Osteocyte (in vitro differentiated cells): ENCODE results near the gene DNPEP. TPM values are rescaled to one million over a fixed set of nuclear protein-coding genes. Genes with fewer than 3 reads are reported as not detected.

Experiments used
- DNase-seq: peaks from one replicate; pipeline ENCODE4 v3.0.0; 2021; ENCODE audit warnings: mixed read lengths; ENCODE audit not compliant: unreplicated experiment; ENCODE audit errors: extremely low spot score
- H3K27ac Mint-ChIP-seq: one replicate; pipeline ENCODE4 v1.8.0; 2021; ENCODE audit warnings: mild to moderate bottlenecking, mixed read lengths; ENCODE audit not compliant: unreplicated experiment
- H3K27me3 Mint-ChIP-seq: one replicate; pipeline ENCODE4 v1.8.0; 2021; ENCODE audit warnings: mixed read lengths; ENCODE audit not compliant: unreplicated experiment
- H3K36me3 Mint-ChIP-seq: one replicate; pipeline ENCODE4 v1.8.0; 2021; ENCODE audit warnings: mixed read lengths; ENCODE audit not compliant: unreplicated experiment
- H3K4me1 Mint-ChIP-seq: one replicate; pipeline ENCODE4 v1.8.0; 2021; ENCODE audit warnings: mixed read lengths; ENCODE audit not compliant: unreplicated experiment
- H3K4me3 Mint-ChIP-seq: one replicate; pipeline ENCODE4 v1.8.0; 2021; ENCODE audit warnings: mild to moderate bottlenecking, moderate library complexity, mixed read lengths; ENCODE audit not compliant: unreplicated experiment
- H3K9me3 Mint-ChIP-seq: one replicate; pipeline ENCODE4 v1.8.0; 2021; ENCODE audit warnings: mixed read lengths; ENCODE audit not compliant: unreplicated experiment
- total RNA-seq: library from RNA; stranded (reverse); gene quantifications from 2 replicates; pipeline ENCODE4 v1.2.1, GENCODE V29; 2021
- TF ChIP-seq, protein P1 (sequence below): fragments of 200-600 bp; sonication (generic); IDR thresholded peaks from 2 replicates; pipeline ENCODE4 v1.5.0; 2021; ENCODE audit warnings: antibody characterized with exemption, mild to moderate bottlenecking, moderate library complexity

The DNPEP gene
- total RNA-seq, 1 donor from 2014 or later = 73.2 TPM

DNA sequence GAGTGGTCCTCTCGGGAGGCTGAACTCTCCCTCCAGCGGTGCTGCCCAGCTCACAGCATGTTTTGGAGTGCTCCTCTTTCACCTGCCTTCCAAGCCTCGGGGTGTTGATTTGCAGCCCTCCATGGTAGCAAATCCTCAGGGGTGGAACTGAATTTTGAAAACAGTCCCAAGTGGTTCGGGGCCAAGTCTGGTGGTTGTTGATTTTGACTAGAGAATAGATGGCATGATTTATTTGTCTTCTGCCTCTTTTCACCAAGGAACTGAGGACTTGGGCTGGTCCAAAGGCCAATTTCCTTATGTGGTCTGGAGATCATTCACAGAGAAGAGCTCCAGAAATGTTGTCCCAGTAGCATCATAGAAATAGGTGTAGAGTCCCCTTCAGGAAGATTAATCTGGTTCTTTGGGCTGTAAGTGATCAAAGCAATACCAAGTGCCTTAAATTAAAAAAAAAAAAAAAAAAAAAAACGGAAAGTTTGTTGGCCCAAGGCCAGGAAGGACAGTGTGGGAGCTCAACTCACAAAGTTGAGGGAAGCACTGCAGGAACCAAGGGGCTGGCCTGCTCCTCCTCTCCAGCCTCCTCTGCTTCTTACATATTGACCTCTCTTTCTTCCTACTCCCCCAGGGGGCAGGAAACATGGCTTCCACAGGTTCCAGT is 28.0 kb upstream of the DNPEP start:
- Mint-ChIP-seq H3K36me3 (no peaks in the 10 kb centered on the region), H3K27ac (no peak overlapping the region), H3K4me3 (no peak overlapping the region), H3K27me3 (peaks cover 14% of the 10 kb centered on the region), H3K9me3 (peaks cover 4% of the 10 kb centered on the region), H3K4me1 (peaks cover 5% of the 10 kb centered on the region)
- DNase-seq = no peak
- TF ChIP-seq, protein P1, sequence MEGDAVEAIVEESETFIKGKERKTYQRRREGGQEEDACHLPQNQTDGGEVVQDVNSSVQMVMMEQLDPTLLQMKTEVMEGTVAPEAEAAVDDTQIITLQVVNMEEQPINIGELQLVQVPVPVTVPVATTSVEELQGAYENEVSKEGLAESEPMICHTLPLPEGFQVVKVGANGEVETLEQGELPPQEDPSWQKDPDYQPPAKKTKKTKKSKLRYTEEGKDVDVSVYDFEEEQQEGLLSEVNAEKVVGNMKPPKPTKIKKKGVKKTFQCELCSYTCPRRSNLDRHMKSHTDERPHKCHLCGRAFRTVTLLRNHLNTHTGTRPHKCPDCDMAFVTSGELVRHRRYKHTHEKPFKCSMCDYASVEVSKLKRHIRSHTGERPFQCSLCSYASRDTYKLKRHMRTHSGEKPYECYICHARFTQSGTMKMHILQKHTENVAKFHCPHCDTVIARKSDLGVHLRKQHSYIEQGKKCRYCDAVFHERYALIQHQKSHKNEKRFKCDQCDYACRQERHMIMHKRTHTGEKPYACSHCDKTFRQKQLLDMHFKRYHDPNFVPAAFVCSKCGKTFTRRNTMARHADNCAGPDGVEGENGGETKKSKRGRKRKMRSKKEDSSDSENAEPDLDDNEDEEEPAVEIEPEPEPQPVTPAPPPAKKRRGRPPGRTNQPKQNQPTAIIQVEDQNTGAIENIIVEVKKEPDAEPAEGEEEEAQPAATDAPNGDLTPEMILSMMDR = no peak

DNA sequence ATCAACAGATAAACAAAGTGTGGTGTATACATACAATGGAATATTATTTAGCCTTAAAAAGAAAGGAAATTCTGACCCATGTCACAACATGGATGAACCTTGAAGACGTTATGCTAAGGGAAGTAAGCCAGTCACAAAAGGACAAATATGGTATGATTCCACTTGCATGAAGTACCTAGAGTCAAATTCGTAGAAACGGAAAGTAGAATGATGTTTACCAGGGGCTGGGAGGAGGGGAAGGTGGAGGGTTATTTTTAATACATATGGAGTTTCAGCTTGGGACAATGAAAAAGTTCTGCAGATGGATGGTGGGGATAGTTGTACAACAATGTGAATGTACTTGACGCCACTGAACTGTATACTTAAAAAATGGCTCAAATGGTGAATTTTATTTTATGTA is 27.1 kb upstream of the DNPEP start:
- H3K27ac Mint-ChIP-seq = no peak overlapping the region
- DNase-seq = no peak
- TF ChIP-seq, protein P1 = no peak
- no peak overlapping the region for H3K4me3 Mint-ChIP-seq
- H3K4me1 Mint-ChIP-seq = peaks cover 3% of the 10 kb centered on the region
- H3K9me3 Mint-ChIP-seq = peaks cover 4% of the 10 kb centered on the region
- H3K36me3 Mint-ChIP-seq = no peaks in the 10 kb centered on the region
- H3K27me3 Mint-ChIP-seq = peaks cover 14% of the 10 kb centered on the region

DNA sequence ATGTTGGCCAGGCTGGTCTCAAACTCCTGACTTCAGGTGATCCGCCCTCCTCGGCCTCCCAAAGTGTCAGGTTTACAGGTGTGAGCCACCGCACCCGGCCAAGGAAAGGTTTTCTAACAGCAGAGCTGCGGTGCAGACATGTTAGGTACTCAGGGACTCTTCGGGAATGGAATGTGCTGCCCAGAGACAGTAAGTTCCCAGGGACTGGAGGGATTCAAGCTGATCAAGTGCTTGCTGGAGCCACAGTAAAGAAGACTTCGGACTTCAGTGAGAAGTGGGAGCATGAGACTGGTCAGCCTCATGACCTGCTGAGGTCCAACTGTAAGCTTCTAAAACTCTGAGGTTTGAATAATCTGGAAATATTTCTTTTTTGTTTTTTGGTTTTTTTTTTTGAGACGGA is 22.7 kb upstream of the DNPEP start:
- DNase-seq = no peak
- H3K36me3 Mint-ChIP-seq = no peaks in the 10 kb centered on the region
- peaks cover 4% of the 10 kb centered on the region for H3K9me3 Mint-ChIP-seq
- TF ChIP-seq, protein P1 = no peak
- no peak overlapping the region for H3K27ac Mint-ChIP-seq
- peaks cover 12% of the 10 kb centered on the region for H3K27me3 Mint-ChIP-seq
- peaks cover 5% of the 10 kb centered on the region for H3K4me1 Mint-ChIP-seq
- H3K4me3 Mint-ChIP-seq = no peak overlapping the region

DNA sequence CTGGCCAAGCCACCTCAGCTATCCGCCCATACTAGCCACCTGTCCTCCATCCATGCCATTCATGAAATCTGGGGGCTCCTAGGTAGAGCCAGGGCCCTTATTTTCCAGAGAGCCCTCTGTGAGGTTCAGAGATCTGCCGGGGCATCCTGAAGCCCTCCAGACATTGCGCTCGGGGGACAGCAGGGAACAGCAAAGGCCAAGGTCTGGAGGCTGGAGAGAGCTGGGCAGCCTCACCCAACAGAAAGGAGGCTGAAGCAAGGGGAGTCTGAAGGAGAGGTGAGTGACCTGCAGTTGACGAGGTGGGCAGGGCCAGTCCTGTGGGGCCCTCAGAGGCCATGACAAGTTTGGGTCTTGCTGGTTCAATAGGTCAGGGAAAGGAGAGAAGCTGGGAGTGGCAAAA is 21.9 kb upstream of the DNPEP start:
- TF ChIP-seq, protein P1 = no peak
- peaks cover 4% of the 10 kb centered on the region for H3K9me3 Mint-ChIP-seq
- no peak overlapping the region for H3K27ac Mint-ChIP-seq
- DNase-seq = no peak
- no peak overlapping the region for H3K4me3 Mint-ChIP-seq
- peaks cover 12% of the 10 kb centered on the region for H3K27me3 Mint-ChIP-seq
- no peaks in the 10 kb centered on the region for H3K36me3 Mint-ChIP-seq
- H3K4me1 Mint-ChIP-seq = peaks cover 7% of the 10 kb centered on the region

DNA sequence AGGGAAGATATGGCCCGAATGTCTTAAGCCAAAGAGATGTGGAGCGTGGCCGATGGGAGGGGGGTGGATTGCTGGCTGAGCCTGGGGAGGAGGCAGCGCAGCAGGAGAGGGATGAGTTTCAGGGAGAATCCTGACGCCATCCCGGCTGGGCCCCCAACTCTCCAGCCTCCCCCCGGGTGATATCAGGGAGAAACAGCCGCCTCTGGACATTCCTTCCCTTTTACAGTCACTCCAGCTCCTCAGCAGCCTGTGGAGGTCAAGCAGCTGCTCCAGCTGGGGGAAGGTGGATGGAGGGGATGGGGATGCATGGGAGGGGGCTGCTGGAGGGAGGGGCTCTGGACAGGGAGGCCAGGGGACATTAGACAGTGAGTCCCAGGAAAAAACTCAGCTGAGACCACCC is 20.9 kb upstream of the DNPEP start:
- TF ChIP-seq, protein P1 = no peak
- Mint-ChIP-seq H3K4me3 (no peak overlapping the region), H3K9me3 (peaks cover 4% of the 10 kb centered on the region), H3K36me3 (no peaks in the 10 kb centered on the region), H3K27ac (no peak overlapping the region), H3K4me1 (peaks cover 7% of the 10 kb centered on the region), H3K27me3 (peaks cover 8% of the 10 kb centered on the region)
- DNase-seq = no peak
